Breast epithelium (tissue), 3 donors: ENCODE data around the gene WWP2.

Experiments used
- CTCF ChIP-seq, 3 donors: fragments of 450-650 bp; IDR thresholded peaks; one replicate each; pipeline ENCODE4 v1.5.1; 2016 to 2017; ENCODE audit warnings: antibody characterized with exemption in 3 of 3, mild to moderate bottlenecking in 3 of 3, moderate library complexity in 3 of 3
- POLR2A ChIP-seq: fragments of 450-650 bp; IDR thresholded peaks from one replicate; pipeline ENCODE4 v1.6.1; 2016; ENCODE audit warnings: antibody characterized with exemption, mild to moderate bottlenecking, moderate library complexity

DNA sequence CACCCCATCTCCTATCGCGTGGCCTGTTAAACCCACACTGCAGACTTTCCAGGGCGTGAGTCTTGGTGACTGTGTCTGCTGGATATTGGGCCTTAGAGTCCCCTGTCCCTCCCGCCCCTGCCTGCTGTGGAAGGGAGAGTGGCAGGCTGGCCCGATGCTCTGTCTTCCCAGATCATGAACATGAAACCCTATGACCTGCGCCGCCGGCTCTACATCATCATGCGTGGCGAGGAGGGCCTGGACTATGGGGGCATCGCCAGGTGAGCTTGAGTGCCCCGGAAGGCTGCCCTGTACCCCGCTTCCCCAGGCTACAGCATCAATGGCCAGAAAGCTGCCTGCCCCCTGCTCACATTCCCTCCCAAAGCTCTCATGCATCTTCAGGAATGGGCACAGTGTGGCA lies 169.5 kb downstream of the WWP2 start:
- TF ChIP-seq CTCF (IDR thresholded peaks at IDR 0.05) (no peak), POLR2A (no peak)
